Kidney (tissue), 14 donors: ENCODE data around the gene SELENOK. TPM values are rescaled to one million over a fixed set of nuclear protein-coding genes. Genes with fewer than 3 reads are reported as not detected.

Source experiments
- DNase-seq, 5 donors: peaks; one replicate each; pipeline ENCODE4 v3.0.0-alpha.2; 2013 to 2020
- FAIRE-seq: peaks from 2 replicates; lab custom pipeline; 2012; peaks lifted over from hg19 to GRCh38; lab: Jason Lieb, UNC
- H3K27ac ChIP-seq, 2 donors: one replicate each; pipeline ENCODE4 v1.7.0; 2013; ENCODE audit warnings: low read depth in 2 of 2, low read length in 2 of 2, inconsistent platforms in 1 of 2
- H3K27me3 ChIP-seq: one replicate; pipeline ENCODE4 v1.7.1; 2013; ENCODE audit warnings: low read length, inconsistent platforms; ENCODE audit not compliant: control insufficient read depth, insufficient read depth
- H3K36me3 ChIP-seq, 3 donors: one replicate each; pipeline versions ENCODE4 v1.7.0 to v1.7.1; 2013; ENCODE audit warnings: low read length in 3 of 3, control low read depth in 1 of 3, inconsistent platforms in 1 of 3; ENCODE audit not compliant: insufficient read depth in 3 of 3, control insufficient read depth in 2 of 3
- H3K4me1 ChIP-seq, 3 donors: one replicate each; pipeline versions ENCODE4 v1.7.0 to v1.7.1; 2013; ENCODE audit warnings: low read length in 3 of 3, inconsistent platforms in 1 of 3, low read depth in 1 of 3; ENCODE audit not compliant: control insufficient read depth in 2 of 3, insufficient read depth in 2 of 3
- H3K4me3 ChIP-seq, 3 donors: one replicate each; pipeline versions ENCODE4 v1.7.0 to v1.8.1; 2013; ENCODE audit warnings: low read length in 3 of 3, control low read depth in 1 of 3, inconsistent platforms in 1 of 3
- H3K9ac ChIP-seq, 3 donors: one replicate each; pipeline versions ENCODE4 v1.7.0 to v1.7.1; 2013; ENCODE audit warnings: low read length in 3 of 3, control low read depth in 1 of 3, inconsistent platforms in 1 of 3
- H3K9me3 ChIP-seq, 3 donors: one replicate each; pipeline versions ENCODE4 v1.7.0 to v1.7.1; 2013; ENCODE audit warnings: low read length in 3 of 3, control low read depth in 1 of 3, inconsistent platforms in 1 of 3; ENCODE audit not compliant: control insufficient read depth in 2 of 3, insufficient read depth in 1 of 3
- intact Hi-C: fragments of 100-400 bp; cut with DNase I; formaldehyde crosslinking; loops from one replicate; pipeline ENCODE4 v1.11.1; 2022
- polyA plus RNA-seq: library from polyadenylated mRNA; stranded (reverse); fragments of 350-450 nt; fragmentation: Illumina TruSeq; extraction: RNeasy Lipid Tissue Mini Kit (QIAGEN cat#74804); gene quantifications from one replicate; pipeline ENCODE4 v1.2.3, GENCODE V29; 2014; ENCODE audit warnings: low read depth, low replicate concordance; ENCODE audit not compliant: insufficient read depth
- total RNA-seq: library from RNA; stranded (reverse); fragmentation: NEBNext Ultra II Directional; extraction: Animal tissue kit (Norgen Biotek cat#: 25700); gene quantifications from one replicate; pipeline ENCODE4 v1.2.1, GENCODE V29; 2021
- TF ChIP-seq, protein P1 (sequence below): IDR thresholded peaks from 3 replicates; pipeline ENCODE4 v1.5.1; 2012; ENCODE audit warnings: mild to moderate bottlenecking, moderate library complexity, borderline replicate concordance; ENCODE audit not compliant: insufficient read depth; ENCODE audit errors: extremely low read depth
- donor health status: control.
- donor health status: control.
- donor health status: control.
- donor health status: control.
- donor health status: control.
- donor health status: DM: yes; HTN: yes; CAD: no.
- donor health status: Normal renal cell carcinoma (clear cell type).

The SELENOK gene
- total and polyA plus RNA-seq, 2 donors from 2014 or later, result 51.0 to 106 TPM

DNA sequence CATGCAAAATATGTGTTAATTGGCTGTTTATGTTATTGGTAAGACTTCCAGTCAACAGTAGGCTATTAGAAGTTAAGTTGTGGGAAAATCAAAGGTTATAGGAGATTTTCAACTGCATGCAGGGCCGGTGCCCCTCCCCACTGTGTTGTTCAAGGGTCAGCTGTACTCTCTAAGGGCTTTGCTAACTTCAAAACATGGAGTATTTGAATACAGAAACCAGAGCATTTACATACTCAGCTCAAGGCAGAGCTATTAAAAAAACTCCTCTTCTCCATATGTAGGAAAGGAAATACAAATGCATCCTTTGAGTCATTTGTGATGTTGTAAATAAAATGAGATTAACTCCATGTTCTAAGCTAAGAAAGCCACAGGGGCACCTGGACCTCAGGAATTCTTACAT is 28.5 kb downstream of the SELENOK start:
- Histone ChIP-seq H3K4me3 (no peak overlapping the region), H3K27me3 (no peaks in the 10 kb centered on the region), H3K9me3 (no peaks in the 10 kb centered on the region), H3K27ac (no peak overlapping the region), H3K9ac (no peak overlapping the region), H3K36me3 (peaks cover 8 to 11% (median 9%) of the 10 kb centered on the region in 3 donors), H3K4me1 (peaks cover 0 to 4% (median under 1%) of the 10 kb centered on the region in 3 donors)
- TF ChIP-seq, protein P1, sequence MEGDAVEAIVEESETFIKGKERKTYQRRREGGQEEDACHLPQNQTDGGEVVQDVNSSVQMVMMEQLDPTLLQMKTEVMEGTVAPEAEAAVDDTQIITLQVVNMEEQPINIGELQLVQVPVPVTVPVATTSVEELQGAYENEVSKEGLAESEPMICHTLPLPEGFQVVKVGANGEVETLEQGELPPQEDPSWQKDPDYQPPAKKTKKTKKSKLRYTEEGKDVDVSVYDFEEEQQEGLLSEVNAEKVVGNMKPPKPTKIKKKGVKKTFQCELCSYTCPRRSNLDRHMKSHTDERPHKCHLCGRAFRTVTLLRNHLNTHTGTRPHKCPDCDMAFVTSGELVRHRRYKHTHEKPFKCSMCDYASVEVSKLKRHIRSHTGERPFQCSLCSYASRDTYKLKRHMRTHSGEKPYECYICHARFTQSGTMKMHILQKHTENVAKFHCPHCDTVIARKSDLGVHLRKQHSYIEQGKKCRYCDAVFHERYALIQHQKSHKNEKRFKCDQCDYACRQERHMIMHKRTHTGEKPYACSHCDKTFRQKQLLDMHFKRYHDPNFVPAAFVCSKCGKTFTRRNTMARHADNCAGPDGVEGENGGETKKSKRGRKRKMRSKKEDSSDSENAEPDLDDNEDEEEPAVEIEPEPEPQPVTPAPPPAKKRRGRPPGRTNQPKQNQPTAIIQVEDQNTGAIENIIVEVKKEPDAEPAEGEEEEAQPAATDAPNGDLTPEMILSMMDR, result no peak
- no peak for FAIRE-seq
- no peak for DNase-seq
- intact Hi-C loops, result no loop called here

DNA sequence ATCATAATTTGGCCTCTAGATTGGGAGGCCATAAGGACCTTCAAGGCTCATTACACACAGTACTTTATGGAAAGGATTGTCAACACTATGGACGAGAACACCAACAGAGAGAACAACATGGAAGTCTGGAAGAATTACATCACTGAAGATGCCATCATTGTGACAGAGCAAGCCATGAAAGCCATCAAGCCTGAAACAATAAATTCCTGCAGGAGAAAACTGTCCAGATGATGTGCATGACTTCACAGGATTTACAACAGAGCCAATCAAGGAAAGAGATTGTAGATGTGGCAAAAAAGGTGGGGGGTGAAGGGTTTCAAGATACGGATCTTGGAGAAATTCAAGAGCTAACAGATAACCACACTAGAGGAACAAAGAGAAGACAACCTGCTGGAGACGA is 29.4 kb downstream of the SELENOK start:
- intact Hi-C loops, result no loop called here
- Histone ChIP-seq H3K27ac (no peak overlapping the region), H3K9ac (no peak overlapping the region), H3K36me3 (peaks cover 3 to 8% (median 6%) of the 10 kb centered on the region in 3 donors), H3K27me3 (no peaks in the 10 kb centered on the region), H3K9me3 (no peaks in the 10 kb centered on the region), H3K4me1 (peaks cover 0 to 8% (median 4%) of the 10 kb centered on the region in 3 donors), H3K4me3 (no peak overlapping the region)
- FAIRE-seq, result no peak
- TF ChIP-seq, protein P1, result no peak
- DNase-seq, result no peak

DNA sequence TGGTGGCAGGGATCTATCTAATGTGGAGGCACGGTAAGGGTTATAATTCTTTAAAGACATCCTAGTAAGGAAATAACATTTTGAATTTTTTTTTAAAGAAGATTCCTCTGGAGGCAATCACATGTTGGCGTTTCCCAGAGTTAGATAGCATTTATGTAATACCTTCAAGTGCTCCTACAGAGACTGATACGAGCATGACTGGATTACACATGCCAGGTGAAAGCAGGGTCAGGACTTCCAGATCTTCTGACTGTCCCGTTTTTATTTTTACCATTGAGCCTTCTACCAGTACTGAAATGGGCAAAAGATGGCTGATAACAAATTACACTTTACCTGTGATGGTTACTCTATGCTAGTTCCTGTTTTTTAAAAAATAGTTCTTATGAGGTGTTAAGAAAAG is 31.5 kb downstream of the SELENOK start:
- Histone ChIP-seq H3K27me3 (no peaks in the 10 kb centered on the region), H3K4me3 (no peak overlapping the region), H3K9me3 (no peaks in the 10 kb centered on the region), H3K27ac (no peak overlapping the region), H3K4me1 (peaks cover 0 to 8% (median 4%) of the 10 kb centered on the region in 3 donors), H3K36me3 (peaks cover 5 to 8% (median 5%) of the 10 kb centered on the region in 3 donors), H3K9ac (no peak overlapping the region)
- intact Hi-C loops, result no loop called here
- no peak for DNase-seq
- TF ChIP-seq, protein P1, result no peak
- FAIRE-seq, result no peak

DNA sequence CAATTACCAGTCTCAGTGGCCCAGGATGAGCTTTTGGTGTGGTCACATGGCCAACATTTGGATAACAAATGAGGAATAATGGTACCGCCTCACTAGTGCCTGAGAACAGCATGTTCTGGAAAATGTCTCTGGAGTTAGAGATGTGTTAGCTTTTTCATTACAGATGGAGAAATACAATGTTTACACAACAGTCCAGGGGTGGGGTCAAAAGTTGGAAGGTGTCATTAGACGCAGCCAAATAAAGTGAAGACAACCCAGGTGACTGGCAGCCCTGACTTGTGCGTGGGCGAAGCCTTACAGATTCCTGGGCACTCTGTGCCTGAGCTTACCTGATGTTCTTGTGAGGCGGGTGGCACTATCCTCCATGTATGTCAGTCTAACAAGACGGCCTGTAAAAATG is 32.5 kb downstream of the SELENOK start:
- Histone ChIP-seq H3K9me3 (no peaks in the 10 kb centered on the region), H3K36me3 (peaks cover 5% of the 10 kb centered on the region in 3 donors), H3K4me3 (no peak overlapping the region), H3K27ac (no peak overlapping the region), H3K9ac (no peak overlapping the region), H3K4me1 (peaks cover 0 to 8% (median 4%) of the 10 kb centered on the region in 3 donors), H3K27me3 (no peaks in the 10 kb centered on the region)
- no peak for DNase-seq
- intact Hi-C loops, result no loop called here
- no peak for FAIRE-seq
- TF ChIP-seq, protein P1, result no peak
